DND-41 (cell line): ENCODE data around the gene NMS.

Experiments used
- ATAC-seq: fragments of 200-7000 bp; cut with Tn5 transposase; 3 replicates; pipeline ENCODE4 v1.9.1; 2021; ENCODE audit warnings: low read depth; ENCODE audit not compliant: insufficient read depth
- DNase-seq: peaks from one replicate; pipeline ENCODE4 v3.0.0-alpha.2; 2020
- H2AFZ ChIP-seq: 2 replicates; pipeline ENCODE4 v1.6.0; 2012; ENCODE audit warnings: low read depth, low read length
- H3K27ac ChIP-seq: 2 replicates; pipeline ENCODE4 v1.5.1; 2012; ENCODE audit warnings: low read length, inconsistent platforms
- H3K27me3 ChIP-seq: fragments of 200-600 bp; sonication (generic); 2 replicates; pipeline ENCODE4 v1.6.0; 2012; ENCODE audit warnings: low read length, mild to moderate bottlenecking, inconsistent platforms; ENCODE audit not compliant: insufficient read depth, poor library complexity
- H3K36me3 ChIP-seq: 2 replicates; pipeline ENCODE4 v1.5.1; 2012; ENCODE audit warnings: low read length, inconsistent platforms; ENCODE audit not compliant: insufficient read depth
- H3K4me1 ChIP-seq: 2 replicates; pipeline ENCODE4 v1.5.1; 2012; ENCODE audit warnings: mild to moderate bottlenecking, low read length; ENCODE audit not compliant: insufficient read depth
- H3K4me2 ChIP-seq: 2 replicates; pipeline ENCODE4 v1.6.0; 2012; ENCODE audit warnings: mild to moderate bottlenecking, moderate library complexity, low read length, inconsistent platforms; ENCODE audit not compliant: insufficient read depth
- H3K4me3 ChIP-seq, 2 experiments: fragments of 200-600 bp in 1 of 2; shearing (Covaris generic) in 1 of 2; 2 replicates each; pipeline ENCODE4 v1.5.1; 2012 to 2016; ENCODE audit warnings: inconsistent platforms in 2 of 2, low read length in 2 of 2, mild to moderate bottlenecking in 2 of 2, low read depth in 1 of 2, moderate library complexity in 1 of 2
- H3K79me2 ChIP-seq: 2 replicates; pipeline ENCODE4 v1.6.0; 2012; ENCODE audit warnings: low read length, inconsistent platforms; ENCODE audit not compliant: insufficient read depth
- H3K9ac ChIP-seq: 2 replicates; pipeline ENCODE4 v1.6.0; 2012; ENCODE audit warnings: low read depth, mild to moderate bottlenecking, inconsistent platforms, low read length, moderate library complexity
- H3K9me3 ChIP-seq: 2 replicates; pipeline ENCODE4 v1.5.1; 2012; ENCODE audit warnings: low read length, moderate library complexity, mild to moderate bottlenecking, inconsistent platforms; ENCODE audit not compliant: insufficient read depth, severe bottlenecking
- H4K20me1 ChIP-seq: 2 replicates; pipeline ENCODE4 v1.6.0; 2012; ENCODE audit warnings: low read length; ENCODE audit not compliant: insufficient read depth
- EZH2 ChIP-seq: IDR thresholded peaks from 3 replicates; pipeline ENCODE4 v1.6.1; 2012; ENCODE audit warnings: borderline replicate concordance, low read depth, mild to moderate bottlenecking, moderate library complexity, low read length, inconsistent platforms; ENCODE audit not compliant: severe bottlenecking
- TF ChIP-seq, protein P1 (sequence below): IDR thresholded peaks from 2 replicates; pipeline ENCODE4 v1.5.1; 2012; ENCODE audit warnings: borderline replicate concordance, low read length, moderate library complexity, mild to moderate bottlenecking; ENCODE audit not compliant: poor library complexity, severe bottlenecking; ENCODE audit errors: extremely low read depth

NMS gene

GRCh38 chr2:100483895-100484294 is 13.6 kb downstream of the NMS start:
- no peak for DNase-seq
- Histone ChIP-seq H3K79me2 (no peaks in the 10 kb centered on the region), H3K4me3 (no peak overlapping the region), H2AFZ (no peak overlapping the region), H3K4me2 (no peak overlapping the region), H3K36me3 (no peaks in the 10 kb centered on the region), H3K27ac (no peak overlapping the region), H3K4me1 (no peaks in the 10 kb centered on the region), H3K27me3 (no peaks in the 10 kb centered on the region), H3K9me3 (no peaks in the 10 kb centered on the region), H4K20me1 (no peaks in the 10 kb centered on the region), H3K9ac (no peak overlapping the region)
- no peak for ATAC-seq
- no peak for TF ChIP-seq EZH2
- TF ChIP-seq, protein P1, sequence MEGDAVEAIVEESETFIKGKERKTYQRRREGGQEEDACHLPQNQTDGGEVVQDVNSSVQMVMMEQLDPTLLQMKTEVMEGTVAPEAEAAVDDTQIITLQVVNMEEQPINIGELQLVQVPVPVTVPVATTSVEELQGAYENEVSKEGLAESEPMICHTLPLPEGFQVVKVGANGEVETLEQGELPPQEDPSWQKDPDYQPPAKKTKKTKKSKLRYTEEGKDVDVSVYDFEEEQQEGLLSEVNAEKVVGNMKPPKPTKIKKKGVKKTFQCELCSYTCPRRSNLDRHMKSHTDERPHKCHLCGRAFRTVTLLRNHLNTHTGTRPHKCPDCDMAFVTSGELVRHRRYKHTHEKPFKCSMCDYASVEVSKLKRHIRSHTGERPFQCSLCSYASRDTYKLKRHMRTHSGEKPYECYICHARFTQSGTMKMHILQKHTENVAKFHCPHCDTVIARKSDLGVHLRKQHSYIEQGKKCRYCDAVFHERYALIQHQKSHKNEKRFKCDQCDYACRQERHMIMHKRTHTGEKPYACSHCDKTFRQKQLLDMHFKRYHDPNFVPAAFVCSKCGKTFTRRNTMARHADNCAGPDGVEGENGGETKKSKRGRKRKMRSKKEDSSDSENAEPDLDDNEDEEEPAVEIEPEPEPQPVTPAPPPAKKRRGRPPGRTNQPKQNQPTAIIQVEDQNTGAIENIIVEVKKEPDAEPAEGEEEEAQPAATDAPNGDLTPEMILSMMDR = no peak

DNA sequence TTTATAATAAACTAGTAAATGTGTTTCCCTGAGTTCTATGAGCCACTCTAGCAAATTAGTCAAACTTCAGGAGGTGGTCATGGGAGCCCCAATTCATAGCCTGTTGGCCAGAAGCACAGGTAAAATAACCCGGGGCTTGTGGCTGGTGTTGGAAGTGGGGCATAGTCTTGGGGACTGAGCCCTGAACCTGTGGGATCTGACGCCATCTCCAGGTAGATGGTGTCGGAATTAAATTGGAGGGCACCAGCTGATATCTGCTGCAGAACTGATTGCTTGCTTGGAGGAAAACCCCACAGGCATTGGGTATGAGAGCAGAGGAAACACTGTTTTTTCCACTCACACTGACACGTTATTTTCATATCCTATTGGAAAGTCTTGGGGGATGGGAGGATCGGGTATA is 14.1 kb downstream of the NMS start:
- no peaks in the 10 kb centered on the region for H4K20me1 ChIP-seq
- no peaks in the 10 kb centered on the region for H3K36me3 ChIP-seq
- no peaks in the 10 kb centered on the region for H3K27me3 ChIP-seq
- no peak for ATAC-seq
- no peak overlapping the region for H3K9ac ChIP-seq
- no peak for TF ChIP-seq EZH2
- TF ChIP-seq, protein P1 = no peak
- no peaks in the 10 kb centered on the region for H3K79me2 ChIP-seq
- no peaks in the 10 kb centered on the region for H3K9me3 ChIP-seq
- no peak overlapping the region for H2AFZ ChIP-seq
- no peak for DNase-seq
- no peak overlapping the region for H3K4me2 ChIP-seq
- H3K4me1 ChIP-seq = no peaks in the 10 kb centered on the region
- H3K4me3 ChIP-seq = no peak overlapping the region
- no peak overlapping the region for H3K27ac ChIP-seq

DNA sequence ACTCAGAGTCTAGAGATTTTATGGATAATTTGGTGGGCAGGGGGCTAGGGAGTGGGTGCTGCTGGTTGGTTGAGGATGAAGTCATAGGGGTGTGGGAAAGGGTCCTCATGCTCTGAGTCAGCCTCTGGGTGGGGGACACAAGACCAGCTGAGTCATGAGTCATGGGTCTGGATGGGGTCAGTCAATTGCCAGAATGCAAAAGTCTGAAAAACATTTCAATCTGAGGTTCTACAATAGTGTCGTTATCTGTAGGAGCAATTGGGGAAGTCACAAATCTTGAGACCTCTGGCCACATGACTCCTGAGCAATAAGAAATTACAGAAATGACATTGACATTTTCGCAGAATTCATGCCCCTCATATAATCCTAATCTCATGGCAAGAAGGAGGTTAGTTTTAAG is 15.1 kb downstream of the NMS start:
- Histone ChIP-seq H3K9me3 (no peaks in the 10 kb centered on the region), H3K36me3 (no peaks in the 10 kb centered on the region), H3K4me3 (no peak overlapping the region), H3K4me2 (no peak overlapping the region), H3K27me3 (peaks cover 3% of the 10 kb centered on the region), H3K4me1 (no peaks in the 10 kb centered on the region), H3K9ac (no peak overlapping the region), H4K20me1 (no peaks in the 10 kb centered on the region), H2AFZ (no peak overlapping the region), H3K27ac (no peak overlapping the region), H3K79me2 (no peaks in the 10 kb centered on the region)
- ATAC-seq (no peak), DNase-seq (no peak)
- TF ChIP-seq, protein P1 = no peak
- TF ChIP-seq EZH2 = no peak

DNA sequence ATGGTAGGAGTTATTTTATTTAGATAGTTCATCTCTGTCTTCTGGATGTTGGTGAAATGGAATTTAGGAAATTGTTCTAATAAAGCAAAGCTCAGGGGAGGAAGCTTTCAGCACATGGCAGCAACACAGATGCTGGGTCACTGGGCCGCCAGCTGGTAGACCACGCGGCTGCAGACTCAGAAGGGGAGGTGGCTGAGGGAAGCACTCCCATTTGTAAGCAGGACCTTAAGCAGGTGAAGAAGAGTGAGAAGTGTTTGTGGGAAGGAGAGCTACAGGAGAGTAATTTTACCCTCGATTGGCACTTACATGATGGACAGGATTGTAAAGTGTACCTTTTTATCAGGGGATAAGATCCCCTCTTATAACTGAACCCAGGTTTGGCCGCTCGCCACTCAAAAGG is 24.4 kb downstream of the NMS start:
- ATAC-seq (no peak), DNase-seq (no peak)
- no peak overlapping the region for H3K4me2 ChIP-seq
- H3K27ac ChIP-seq = no peak overlapping the region
- H3K4me1 ChIP-seq = no peaks in the 10 kb centered on the region
- H3K27me3 ChIP-seq = peaks cover under 1% of the 10 kb centered on the region
- H3K36me3 ChIP-seq = no peaks in the 10 kb centered on the region
- no peaks in the 10 kb centered on the region for H3K79me2 ChIP-seq
- H4K20me1 ChIP-seq = no peaks in the 10 kb centered on the region
- H2AFZ ChIP-seq = no peak overlapping the region
- no peak overlapping the region for H3K9ac ChIP-seq
- no peak overlapping the region for H3K4me3 ChIP-seq
- no peak for TF ChIP-seq EZH2
- TF ChIP-seq, protein P1 = no peak
- H3K9me3 ChIP-seq = no peaks in the 10 kb centered on the region
